Measurements from ENCODE around the gene AQP1. TPM values are rescaled to one million over a fixed set of nuclear protein-coding genes. Genes with fewer than 3 reads are reported as not detected.

AQP1 gene
- polyA plus RNA-seq, 3 donors, result 0.03 TPM; not detected in 2

DNA sequence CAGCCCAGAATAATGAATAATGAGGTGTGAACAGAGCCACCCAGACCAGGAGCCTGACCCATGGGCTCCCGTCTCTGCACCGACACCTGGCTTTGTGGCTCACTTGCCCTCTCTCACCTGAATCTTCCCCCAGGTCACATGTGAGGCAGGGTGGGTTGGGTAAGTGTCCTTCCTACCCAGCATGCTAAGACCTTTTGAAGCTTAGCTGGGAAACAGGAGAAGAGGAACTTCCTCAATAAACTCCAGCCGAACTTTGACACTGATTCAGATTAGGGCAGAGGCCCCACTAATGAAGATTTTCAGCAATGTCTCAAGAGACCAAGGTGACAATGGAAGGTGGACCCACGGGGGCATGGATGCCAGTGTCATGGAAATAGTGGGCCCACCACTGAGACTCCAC, 46.6 kb upstream of the AQP1 start:
- 57% methylated on average over 1 of the region's 4 CpGs for WGBS (ENCODE audit: insufficient coverage)
- no peaks in the 10 kb centered on the region for H4K20me1 ChIP-seq (ENCODE audit: insufficient read depth, low read length)
- no peak overlapping the region for H2AFZ ChIP-seq (ENCODE audit: insufficient read depth, low read depth, low read length, poor library complexity, severe bottlenecking)
- no peak for DNase-seq
- intact Hi-C loops (cut with micrococcal nuclease), result no loop called here
- TF ChIP-seq CTCF (IDR thresholded peaks at IDR 0.05), result no peak
- Mint-ChIP-seq H3K4me3 (no peak overlapping the region), H3K27ac (no peak overlapping the region), H3K27me3 (ENCODE audit: low read depth in 3 of 3) (peaks cover 0 to 2% (median 0%) of the 10 kb centered on the region in 3 donors), H3K36me3 (no peaks in the 10 kb centered on the region), H3K4me1 (no peaks in the 10 kb centered on the region), H3K9me3 (peaks cover 0 to 3% (median 0%) of the 10 kb centered on the region in 7 donors)
- no peak overlapping the region for H3K4me2 ChIP-seq (replicated peaks; ENCODE audit: extremely low read depth, low read length, poor library complexity, severe bottlenecking)
- no peaks in the 10 kb centered on the region for H3K36me3 ChIP-seq (replicated peaks in 1 of 2; ENCODE audit: control insufficient read depth in 1 of 2, insufficient read depth in 2 of 2, low read length in 2 of 2)
- no peak overlapping the region for H3K9ac ChIP-seq (ENCODE audit: insufficient read depth, low read length, poor library complexity, severe bottlenecking)
- H3K27me3 ChIP-seq (ENCODE audit: control insufficient read depth in 2 of 2, insufficient read depth in 2 of 2, low read length in 2 of 2), result no peaks in the 10 kb centered on the region
- H3K4me3 ChIP-seq (replicated peaks in 1 of 3; ENCODE audit: low read depth in 2 of 3, low read length in 3 of 3), result no peak overlapping the region
- no peaks in the 10 kb centered on the region for H3K79me2 ChIP-seq (ENCODE audit: insufficient read depth, low read length)
- H3K4me1 ChIP-seq (ENCODE audit: control insufficient read depth in 1 of 2, insufficient read depth in 2 of 2, low read length in 2 of 2), result no peaks in the 10 kb centered on the region
- no peak overlapping the region for H3K27ac ChIP-seq (ENCODE audit: low read depth in 1 of 2, low read length in 2 of 2)
- no peaks in the 10 kb centered on the region for H3K9me3 ChIP-seq (replicated peaks in 1 of 2; ENCODE audit: control insufficient read depth in 1 of 2, insufficient read depth in 1 of 2, low read length in 2 of 2)

GRCh38 chr7:30865821-30866220, 45.8 kb upstream of the AQP1 start:
- Histone ChIP-seq H3K4me3 (replicated peaks in 1 of 3; ENCODE audit: low read depth in 2 of 3, low read length in 3 of 3) (no peak overlapping the region), H3K27me3 (ENCODE audit: control insufficient read depth in 2 of 2, insufficient read depth in 2 of 2, low read length in 2 of 2) (no peaks in the 10 kb centered on the region), H3K9ac (ENCODE audit: insufficient read depth, low read length, poor library complexity, severe bottlenecking) (no peak overlapping the region), H2AFZ (ENCODE audit: insufficient read depth, low read depth, low read length, poor library complexity, severe bottlenecking) (no peak overlapping the region), H3K36me3 (replicated peaks in 1 of 2; ENCODE audit: control insufficient read depth in 1 of 2, insufficient read depth in 2 of 2, low read length in 2 of 2) (no peaks in the 10 kb centered on the region), H3K4me1 (ENCODE audit: control insufficient read depth in 1 of 2, insufficient read depth in 2 of 2, low read length in 2 of 2) (no peaks in the 10 kb centered on the region), H3K79me2 (ENCODE audit: insufficient read depth, low read length) (no peaks in the 10 kb centered on the region), H3K27ac (ENCODE audit: low read depth in 1 of 2, low read length in 2 of 2) (no peak overlapping the region), H4K20me1 (ENCODE audit: insufficient read depth, low read length) (no peaks in the 10 kb centered on the region), H3K4me2 (replicated peaks; ENCODE audit: extremely low read depth, low read length, poor library complexity, severe bottlenecking) (no peak overlapping the region), H3K9me3 (replicated peaks in 1 of 2; ENCODE audit: control insufficient read depth in 1 of 2, insufficient read depth in 1 of 2, low read length in 2 of 2) (no peaks in the 10 kb centered on the region)
- H3K4me3 Mint-ChIP-seq, result no peak overlapping the region
- no peaks in the 10 kb centered on the region for H3K36me3 Mint-ChIP-seq
- 93% methylated on average over 3 of the region's 4 CpGs for WGBS (ENCODE audit: insufficient coverage)
- H3K9me3 Mint-ChIP-seq, result peaks cover 0 to 3% (median 0%) of the 10 kb centered on the region in 7 donors
- H3K27me3 Mint-ChIP-seq (ENCODE audit: low read depth in 3 of 3), result peaks cover 0 to 2% (median 0%) of the 10 kb centered on the region in 3 donors
- DNase-seq, result no peak
- H3K4me1 Mint-ChIP-seq, result no peaks in the 10 kb centered on the region
- H3K27ac Mint-ChIP-seq, result no peak overlapping the region
- intact Hi-C loops (cut with micrococcal nuclease), result no loop called here
- no peak for TF ChIP-seq CTCF (IDR thresholded peaks at IDR 0.05)

All from CD14-positive monocyte (primary cell).